ENCODE data around the gene LAMTOR4. TPM values are rescaled to one million over a fixed set of nuclear protein-coding genes. Genes with fewer than 3 reads are reported as not detected.
A peak's percentile ranks its signal among the peaks of the same experiment; 100 is the strongest.

Gene LAMTOR4
- total and polyA plus RNA-seq, 2 of the 13 experiments (the other 11 are each of a cell fraction or from before 2014, with no cell fraction given) = 115 to 118 TPM

DNA sequence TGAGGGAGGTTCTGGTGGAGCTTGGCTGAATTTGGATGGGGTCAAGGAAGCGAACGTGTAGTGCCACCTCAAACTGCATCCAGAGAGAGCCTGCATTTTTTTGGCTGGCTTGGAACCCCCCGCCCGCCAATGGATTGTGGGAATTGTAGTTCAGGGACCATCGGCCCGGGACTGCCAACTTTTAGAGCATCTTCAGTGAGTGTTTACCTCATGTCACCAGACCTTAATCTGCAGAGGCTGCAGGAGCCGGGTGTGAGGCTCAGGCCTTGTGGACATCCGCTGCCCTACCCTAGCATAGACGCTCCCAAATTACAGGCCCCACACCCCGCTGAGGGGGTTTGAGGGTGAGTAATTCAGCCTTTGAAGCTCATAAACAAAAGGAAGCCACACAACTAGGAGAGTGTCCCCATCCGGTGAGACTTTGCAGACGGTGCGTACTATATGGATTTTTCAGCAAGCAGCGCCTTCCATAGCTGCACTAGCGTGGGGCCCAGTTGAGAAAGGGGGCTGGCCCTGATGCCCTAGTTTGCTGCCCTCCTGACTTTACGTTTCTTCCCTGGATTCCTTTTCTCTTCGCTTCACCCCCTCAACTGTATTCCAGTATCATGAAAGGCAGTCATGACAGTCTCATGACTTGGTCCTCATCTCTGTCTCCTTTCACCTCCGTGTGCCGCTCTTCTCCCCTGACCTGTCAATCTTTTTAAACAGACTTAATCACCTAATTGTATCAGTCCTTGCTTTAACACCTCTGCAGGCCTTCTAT, 28.6 kb upstream of the LAMTOR4 start (continued):
- TF ChIP-seq LCORL (IDR thresholded peaks at IDR 0.05) (no peak), LCORL (CRISPR knock-in tag; IDR thresholded peaks at IDR 0.05) (peak; percentile 36), SKI (IDR thresholded peaks at IDR 0.05; ENCODE audit: partially characterized antibody) (no peak), ZNF672 (CRISPR knock-in tag; IDR thresholded peaks at IDR 0.05) (no peak), POLR2AphosphoS2 (IDR thresholded peaks at IDR 0.05; ENCODE audit: low read depth, low read length) (no peak), ZNF350 (CRISPR knock-in tag; IDR thresholded peaks at IDR 0.05; ENCODE audit: borderline replicate concordance, low read depth) (0 out of 2 replicates have a peak, but pooled peaks have one; percentile 21)
- TF ChIP-seq, protein P1, sequence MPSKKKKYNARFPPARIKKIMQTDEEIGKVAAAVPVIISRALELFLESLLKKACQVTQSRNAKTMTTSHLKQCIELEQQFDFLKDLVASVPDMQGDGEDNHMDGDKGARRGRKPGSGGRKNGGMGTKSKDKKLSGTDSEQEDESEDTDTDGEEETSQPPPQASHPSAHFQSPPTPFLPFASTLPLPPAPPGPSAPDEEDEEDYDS (CRISPR knock-in tag; IDR thresholded peaks at IDR 0.05) = no peak

GRCh38 chr7:100120733-100121036, 28.0 kb upstream of the LAMTOR4 start:
- peaks cover 51% of the 10 kb centered on the region for H3K4me1 ChIP-seq (ENCODE audit: insufficient read depth, low read length)
- no peaks in the 10 kb centered on the region for H3K36me3 ChIP-seq (replicated peaks in 1 of 2; ENCODE audit: control insufficient read depth in 1 of 2, insufficient read depth in 2 of 2, low read length in 2 of 2)
- 0% methylated on average over 1 of the region's 1 CpG for WGBS (ENCODE audit: low lambda C conversion rate)
- TF ChIP-seq POGZ (CRISPR knock-in tag; IDR thresholded peaks at IDR 0.05) = no peak
- TF ChIP-seq ARID2 (CRISPR knock-in tag; IDR thresholded peaks at IDR 0.05; ENCODE audit: borderline replicate concordance) = no peak
- 0 out of 2 replicates have a peak, but pooled peaks have one; percentile 4 for TF ChIP-seq SPEN (CRISPR knock-in tag; IDR thresholded peaks at IDR 0.05; ENCODE audit: low read depth)
- TF ChIP-seq, protein P2, sequence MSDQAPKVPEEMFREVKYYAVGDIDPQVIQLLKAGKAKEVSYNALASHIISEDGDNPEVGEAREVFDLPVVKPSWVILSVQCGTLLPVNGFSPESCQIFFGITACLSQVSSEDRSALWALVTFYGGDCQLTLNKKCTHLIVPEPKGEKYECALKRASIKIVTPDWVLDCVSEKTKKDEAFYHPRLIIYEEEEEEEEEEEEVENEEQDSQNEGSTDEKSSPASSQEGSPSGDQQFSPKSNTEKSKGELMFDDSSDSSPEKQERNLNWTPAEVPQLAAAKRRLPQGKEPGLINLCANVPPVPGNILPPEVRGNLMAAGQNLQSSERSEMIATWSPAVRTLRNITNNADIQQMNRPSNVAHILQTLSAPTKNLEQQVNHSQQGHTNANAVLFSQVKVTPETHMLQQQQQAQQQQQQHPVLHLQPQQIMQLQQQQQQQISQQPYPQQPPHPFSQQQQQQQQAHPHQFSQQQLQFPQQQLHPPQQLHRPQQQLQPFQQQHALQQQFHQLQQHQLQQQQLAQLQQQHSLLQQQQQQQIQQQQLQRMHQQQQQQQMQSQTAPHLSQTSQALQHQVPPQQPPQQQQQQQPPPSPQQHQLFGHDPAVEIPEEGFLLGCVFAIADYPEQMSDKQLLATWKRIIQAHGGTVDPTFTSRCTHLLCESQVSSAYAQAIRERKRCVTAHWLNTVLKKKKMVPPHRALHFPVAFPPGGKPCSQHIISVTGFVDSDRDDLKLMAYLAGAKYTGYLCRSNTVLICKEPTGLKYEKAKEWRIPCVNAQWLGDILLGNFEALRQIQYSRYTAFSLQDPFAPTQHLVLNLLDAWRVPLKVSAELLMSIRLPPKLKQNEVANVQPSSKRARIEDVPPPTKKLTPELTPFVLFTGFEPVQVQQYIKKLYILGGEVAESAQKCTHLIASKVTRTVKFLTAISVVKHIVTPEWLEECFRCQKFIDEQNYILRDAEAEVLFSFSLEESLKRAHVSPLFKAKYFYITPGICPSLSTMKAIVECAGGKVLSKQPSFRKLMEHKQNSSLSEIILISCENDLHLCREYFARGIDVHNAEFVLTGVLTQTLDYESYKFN (CRISPR knock-in tag; conservative IDR thresholded peaks at IDR 0.05) = no peak
- TF ChIP-seq ZFP62 (CRISPR knock-in tag; IDR thresholded peaks at IDR 0.05) = no peak
- TF ChIP-seq ZNF878 (CRISPR knock-in tag; IDR thresholded peaks at IDR 0.05) = no peak
- no peak for TF ChIP-seq GABPB1 (CRISPR knock-in tag; IDR thresholded peaks at IDR 0.05)
- H3K79me2 ChIP-seq (ENCODE audit: insufficient read depth, low read length) = peaks cover 8% of the 10 kb centered on the region
- peak overlapping the region; percentile 98 for H3K4me2 ChIP-seq (ENCODE audit: low read depth, low read length)
- ChIA-PET CTCF (ENCODE audit: low intra/inter-chr PET ratio, low total read pairs) (no interaction called here), POLR2A (interaction anchor here (0.6 to 2.0 kb wide), 2 partner anchors 20 to 48 kb away, joined by 3 to 21 read pairs; partner anchors contain the start of genes AP4M1, GAL3ST4 and MCM7)
- no peaks in the 10 kb centered on the region for H4K20me1 ChIP-seq (ENCODE audit: insufficient read depth, low read length)
- H3K4me3 ChIP-seq (replicated peaks in 1 of 3; ENCODE audit: insufficient read depth in 1 of 3, low read depth in 2 of 3, low read length in 3 of 3) = peak overlapping the region; percentile 62 to 98 (median 95)
- H3K9me3 ChIP-seq (ENCODE audit: low read length) = no peaks in the 10 kb centered on the region
- in situ Hi-C loops (cut with HindIII; ENCODE audit: extremely low pct_ligation_motif_present, low pct_unique_long_range_greater_than_20kb) = no loop called here
- no peak overlapping the region for H2AFZ ChIP-seq (ENCODE audit: low read length)
- H3K9ac ChIP-seq (ENCODE audit: insufficient read depth, low read depth, low read length) = peak overlapping the region; percentile 87
- H3K27me3 ChIP-seq (ENCODE audit: control insufficient read depth in 1 of 2, insufficient read depth in 2 of 2, low read length in 2 of 2) = no peaks in the 10 kb centered on the region; a peak in 1 of 5 replicates
- DNase-seq (ENCODE audit: low spot score) = no peak
- intact Hi-C loops (cut with micrococcal nuclease; ENCODE audit: unreplicated experiment) = no loop called here
- no TSS peak for BruUV-seq (replicated peaks)
- FAIRE-seq = no peak
- peak overlapping the region; percentile 77 for H3K27ac ChIP-seq (ENCODE audit: extremely low read length, insufficient read depth, low read length)
- ATAC-seq = no peak
